ENCODE measurements around the gene TBC1D19.

GRCh38 chr4:26682436-26682835, 98.6 kb downstream of the TBC1D19 start:
- TF ChIP-seq CTCF (IDR thresholded peaks at IDR 0.05) (no peak), POLR2AphosphoS5 (IDR thresholded peaks at IDR 0.05; ENCODE audit: low read depth, low read length) (no peak)

Data from Panc1 (cell line).